ENCODE data around the gene IGFBP5.

The IGFBP5 gene

DNA sequence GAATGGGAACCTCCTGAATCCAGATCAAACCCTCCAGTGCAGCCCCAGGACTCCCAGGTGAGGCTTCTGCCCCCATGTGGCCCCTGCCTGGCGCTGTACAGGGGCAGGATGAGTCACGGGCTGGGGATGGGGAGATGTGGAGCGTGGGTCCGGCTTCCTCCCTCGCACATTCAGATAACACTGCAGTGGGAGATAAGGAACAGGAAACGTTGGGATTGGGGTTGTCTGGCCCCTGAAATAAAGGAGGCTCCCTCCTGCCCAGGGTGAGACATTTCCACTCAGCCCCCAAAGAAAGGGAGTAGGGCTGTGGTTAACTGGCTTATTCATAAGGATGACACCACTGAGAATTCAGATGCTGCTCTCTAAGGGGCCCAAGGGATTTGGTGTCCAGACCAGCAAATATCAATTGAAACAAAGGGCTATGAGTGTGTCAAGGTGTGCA, 30.7 kb downstream of the IGFBP5 start:
- no peak for DNase-seq (ENCODE audit: low spot score)

DNA sequence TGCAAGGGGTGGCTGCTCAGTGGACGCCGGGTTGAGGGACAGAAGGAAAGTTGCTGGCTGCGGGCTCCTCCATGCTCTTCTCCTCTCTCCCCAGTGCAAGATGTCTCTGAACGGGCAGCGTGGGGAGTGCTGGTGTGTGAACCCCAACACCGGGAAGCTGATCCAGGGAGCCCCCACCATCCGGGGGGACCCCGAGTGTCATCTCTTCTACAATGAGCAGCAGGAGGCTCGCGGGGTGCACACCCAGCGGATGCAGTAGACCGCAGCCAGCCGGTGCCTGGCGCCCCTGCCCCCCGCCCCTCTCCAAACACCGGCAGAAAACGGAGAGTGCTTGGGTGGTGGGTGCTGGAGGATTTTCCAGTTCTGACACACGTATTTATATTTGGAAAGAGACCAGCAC, 31.5 kb downstream of the IGFBP5 start:
- DNase-seq (ENCODE audit: low spot score): no peak

DNA sequence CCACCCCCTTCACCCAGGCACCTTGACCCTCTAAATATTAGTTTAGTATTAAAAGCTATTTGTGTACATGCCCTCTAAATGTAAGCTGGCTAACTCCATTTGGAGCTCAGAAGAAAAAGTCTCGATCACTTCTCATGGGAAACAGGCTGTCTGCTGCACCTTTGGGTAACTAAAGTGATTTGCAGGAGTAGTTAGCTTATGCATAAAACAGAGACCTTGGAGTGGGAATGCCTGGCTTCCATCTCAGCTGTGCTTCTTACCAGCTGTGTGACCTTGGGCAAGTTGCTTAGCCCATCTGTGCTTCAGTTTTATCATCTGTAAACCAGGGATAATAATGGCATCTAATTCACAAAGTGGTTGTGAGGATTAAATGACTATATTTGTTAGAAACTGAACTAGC, 32.2 kb downstream of the IGFBP5 start:
- DNase-seq (ENCODE audit: low spot score): no peak

DNA sequence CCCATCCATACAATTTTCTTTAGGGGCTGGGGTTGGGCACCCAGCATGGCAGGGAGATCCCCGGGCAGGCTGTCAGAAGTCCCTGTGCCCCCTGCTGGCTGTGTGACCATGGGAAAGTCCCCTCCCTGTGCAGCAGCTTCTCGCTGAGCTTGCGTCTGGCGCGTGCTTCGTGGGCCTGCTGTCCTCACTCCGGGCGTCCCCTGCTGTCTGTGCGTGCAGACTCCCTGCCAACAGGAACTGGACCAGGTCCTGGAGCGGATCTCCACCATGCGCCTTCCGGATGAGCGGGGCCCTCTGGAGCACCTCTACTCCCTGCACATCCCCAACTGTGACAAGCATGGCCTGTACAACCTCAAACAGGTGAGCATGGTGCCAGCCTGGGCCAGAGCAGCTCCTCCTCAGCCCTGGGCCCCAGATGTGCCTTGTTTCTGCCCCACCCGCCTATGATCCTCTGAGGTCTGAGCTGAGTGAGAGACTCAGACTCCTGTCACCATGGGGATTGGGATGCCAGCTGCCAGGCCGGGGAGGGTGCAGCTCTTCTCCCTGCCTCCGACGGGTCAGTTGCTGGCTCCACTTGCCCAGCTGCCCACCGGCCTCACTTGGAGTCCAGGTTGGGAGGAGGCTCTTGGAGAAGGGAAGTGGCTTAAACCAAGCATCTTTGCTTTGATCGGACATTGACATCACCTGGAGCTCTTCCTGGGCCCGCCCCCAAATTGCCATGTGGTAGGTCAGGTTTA, 33.5 kb downstream of the IGFBP5 start:
- peak; percentile 86 for DNase-seq (ENCODE audit: low spot score)

DNA sequence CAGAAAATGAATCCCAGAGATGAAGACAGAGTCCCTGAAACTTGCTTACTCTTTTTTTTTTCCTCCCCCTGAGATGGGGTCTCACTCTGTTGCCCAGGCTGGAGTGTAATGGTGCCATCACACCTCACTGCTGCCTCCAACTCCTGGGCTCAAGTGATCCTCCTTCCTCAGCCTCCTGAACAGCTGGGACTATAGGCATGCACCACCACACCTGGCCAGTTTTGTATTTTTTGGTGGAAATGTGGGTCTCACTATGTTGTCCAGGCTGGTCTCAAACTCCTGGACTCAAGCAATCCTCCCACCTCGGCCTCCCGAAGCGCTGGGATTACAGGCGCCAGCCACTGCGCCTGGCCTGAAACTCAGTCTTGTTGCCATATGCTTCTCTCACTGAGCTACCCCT, 34.3 kb downstream of the IGFBP5 start:
- DNase-seq (ENCODE audit: low spot score): no peak

DNA sequence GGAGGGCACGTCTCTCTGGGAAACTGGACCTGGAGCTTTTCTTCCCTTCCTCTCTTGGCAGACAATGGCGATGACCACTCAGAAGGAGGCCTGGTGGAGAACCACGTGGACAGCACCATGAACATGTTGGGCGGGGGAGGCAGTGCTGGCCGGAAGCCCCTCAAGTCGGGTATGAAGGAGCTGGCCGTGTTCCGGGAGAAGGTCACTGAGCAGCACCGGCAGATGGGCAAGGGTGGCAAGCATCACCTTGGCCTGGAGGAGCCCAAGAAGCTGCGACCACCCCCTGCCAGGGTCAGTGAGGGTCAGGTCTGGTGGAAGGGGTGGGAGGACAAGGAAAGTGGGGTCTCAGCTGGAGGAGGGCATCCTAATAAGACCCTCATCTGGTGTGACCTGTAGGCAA, 34.9 kb downstream of the IGFBP5 start:
- DNase-seq (ENCODE audit: low spot score): no peak

DNA sequence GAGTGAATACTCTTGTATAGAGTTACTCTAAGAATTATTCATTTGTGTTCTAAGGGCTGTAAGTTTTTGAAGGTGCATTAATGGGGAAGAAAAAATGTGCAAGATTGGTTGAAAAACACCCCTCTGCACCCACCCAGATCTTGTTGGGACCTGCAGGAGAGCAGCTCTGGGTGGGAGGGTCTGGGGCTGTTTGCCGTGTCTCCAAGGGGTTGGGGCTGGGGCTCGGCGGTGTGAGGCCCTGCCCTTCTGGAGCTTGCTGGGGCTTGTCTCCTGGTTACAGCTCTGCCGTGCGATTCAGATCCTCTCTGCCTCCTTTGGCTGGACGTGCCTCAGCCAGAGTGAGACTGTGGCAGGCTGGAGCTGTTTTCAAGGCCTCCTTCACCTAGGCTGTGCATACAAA, 36.1 kb downstream of the IGFBP5 start:
- DNase-seq (ENCODE audit: low spot score): no peak

DNA sequence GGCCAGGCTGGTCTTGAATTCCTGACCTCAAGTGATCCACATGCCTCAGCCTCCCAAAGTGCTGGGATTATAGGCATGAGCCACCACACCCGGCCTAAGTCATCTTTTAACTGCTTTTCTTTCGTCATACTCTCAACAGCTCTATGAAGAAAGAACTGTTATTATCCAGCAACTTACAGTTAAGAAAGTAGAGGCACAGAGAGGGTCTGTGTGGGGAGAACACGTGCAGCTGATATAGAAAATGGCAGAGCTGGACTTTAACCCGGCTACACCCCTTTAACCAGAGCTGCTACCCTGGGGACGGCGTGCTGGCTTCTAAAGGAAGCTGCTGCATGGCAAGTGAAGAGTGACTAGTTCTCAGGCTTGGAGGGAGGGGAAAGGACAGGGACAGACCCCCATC, 36.6 kb downstream of the IGFBP5 start:
- no peak for DNase-seq (ENCODE audit: low spot score)

DNA sequence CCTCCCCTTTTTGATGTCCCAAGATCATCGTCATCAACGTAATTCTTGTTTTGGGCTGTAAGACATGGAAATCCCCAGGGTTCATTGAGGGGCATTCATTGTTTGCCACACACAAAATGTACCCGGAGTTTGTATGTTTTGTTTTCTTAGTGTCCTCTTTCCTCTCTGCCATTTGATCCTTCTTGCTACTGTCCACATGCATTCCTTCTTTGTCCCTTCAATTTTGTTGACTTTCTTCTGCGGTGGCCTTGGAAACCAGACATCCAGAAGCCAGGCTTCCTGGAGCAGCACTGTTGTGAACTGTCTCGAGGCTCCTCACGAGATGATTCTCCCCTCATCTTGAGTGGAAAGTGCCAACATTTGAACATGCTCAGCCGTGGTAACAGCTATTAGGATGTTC, 37.4 kb downstream of the IGFBP5 start:
- no peak for DNase-seq (ENCODE audit: low spot score)

DNA sequence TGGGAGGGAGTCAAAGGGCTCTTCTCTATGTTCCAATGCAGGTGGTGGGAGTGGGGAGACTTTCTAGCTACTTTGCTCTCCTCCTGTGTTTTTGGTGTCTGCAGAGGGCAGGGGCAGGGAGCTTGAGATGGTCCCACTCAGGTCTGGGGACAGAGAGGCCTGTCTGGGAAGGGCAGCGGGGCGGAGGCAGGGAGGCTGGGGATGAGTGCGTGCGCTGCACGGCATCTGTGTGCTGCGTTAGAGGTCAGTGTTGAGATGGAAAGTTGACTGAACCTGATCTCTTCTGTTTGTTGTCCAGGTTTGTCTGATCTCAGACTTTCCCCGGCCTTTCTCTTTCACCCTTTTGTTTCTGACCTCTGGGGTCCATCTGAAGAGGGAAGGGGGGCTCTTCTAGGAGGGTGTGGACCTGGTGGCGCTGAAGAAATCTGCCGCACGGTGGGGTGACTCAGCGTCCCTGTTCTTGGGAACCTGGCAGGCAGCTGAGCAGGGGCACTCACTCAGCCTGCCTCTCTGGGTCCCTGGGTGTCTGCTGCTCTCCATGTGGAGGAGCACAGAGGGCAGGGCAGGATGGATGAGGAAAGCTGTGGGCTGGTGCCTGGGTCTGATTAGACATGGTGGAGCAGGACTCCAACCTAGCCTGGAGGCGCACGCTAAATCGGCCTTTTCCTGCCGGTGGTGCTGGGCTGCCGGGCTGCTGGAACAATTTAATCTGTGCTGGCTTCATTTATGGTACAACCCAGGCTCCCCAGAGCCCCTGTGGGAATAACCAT, 38.1 kb downstream of the IGFBP5 start:
- DNase-seq (ENCODE audit: low spot score): no peak

DNA sequence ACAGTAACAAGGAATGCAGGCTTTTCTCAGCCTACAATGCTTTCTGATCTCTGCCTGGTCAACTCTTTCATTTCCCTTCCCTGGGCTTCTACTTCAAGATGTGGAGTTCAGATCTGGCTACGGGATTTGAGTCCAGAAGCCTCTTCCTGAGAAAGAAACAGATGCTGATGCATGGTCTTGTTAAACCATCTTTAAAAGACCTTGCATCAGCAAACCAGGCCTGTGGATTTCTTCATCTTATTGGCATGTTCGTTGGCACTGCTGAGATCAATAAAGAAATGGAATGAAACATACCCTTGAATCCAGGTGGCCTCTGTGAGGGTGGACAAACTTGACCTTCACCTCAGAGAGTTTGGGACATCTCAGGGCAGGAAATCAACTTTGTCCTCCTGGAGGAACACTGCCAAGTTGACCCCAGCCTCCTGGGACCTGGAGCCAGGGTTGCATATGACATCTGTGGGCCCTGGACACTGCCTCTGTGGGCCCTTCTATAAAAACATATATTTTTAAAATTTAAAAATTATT, 40.8 kb downstream of the IGFBP5 start:
- DNase-seq (ENCODE audit: low spot score): no peak

DNA sequence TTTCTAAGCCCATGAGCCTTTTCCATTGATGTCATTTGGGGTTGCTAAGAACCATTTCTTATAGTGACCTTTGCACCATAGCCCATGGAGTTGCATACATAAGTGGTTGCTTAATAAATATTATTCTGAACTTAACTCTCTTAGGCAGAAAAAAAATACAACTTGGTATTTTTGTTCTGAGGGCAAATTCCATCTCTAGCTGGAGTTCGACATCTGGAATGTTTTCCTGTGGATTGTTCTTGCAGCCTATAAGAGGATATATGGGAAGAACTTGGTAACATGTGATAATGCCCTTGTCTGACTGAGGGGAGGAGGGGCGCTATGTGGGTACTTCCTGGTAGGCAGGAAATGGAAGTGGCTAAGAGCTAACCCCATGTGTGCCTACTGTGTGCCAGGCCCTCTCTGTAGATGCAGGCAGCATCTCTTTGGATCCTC, 41.4 kb downstream of the IGFBP5 start:
- DNase-seq (ENCODE audit: low spot score): peak; percentile 57

DNA sequence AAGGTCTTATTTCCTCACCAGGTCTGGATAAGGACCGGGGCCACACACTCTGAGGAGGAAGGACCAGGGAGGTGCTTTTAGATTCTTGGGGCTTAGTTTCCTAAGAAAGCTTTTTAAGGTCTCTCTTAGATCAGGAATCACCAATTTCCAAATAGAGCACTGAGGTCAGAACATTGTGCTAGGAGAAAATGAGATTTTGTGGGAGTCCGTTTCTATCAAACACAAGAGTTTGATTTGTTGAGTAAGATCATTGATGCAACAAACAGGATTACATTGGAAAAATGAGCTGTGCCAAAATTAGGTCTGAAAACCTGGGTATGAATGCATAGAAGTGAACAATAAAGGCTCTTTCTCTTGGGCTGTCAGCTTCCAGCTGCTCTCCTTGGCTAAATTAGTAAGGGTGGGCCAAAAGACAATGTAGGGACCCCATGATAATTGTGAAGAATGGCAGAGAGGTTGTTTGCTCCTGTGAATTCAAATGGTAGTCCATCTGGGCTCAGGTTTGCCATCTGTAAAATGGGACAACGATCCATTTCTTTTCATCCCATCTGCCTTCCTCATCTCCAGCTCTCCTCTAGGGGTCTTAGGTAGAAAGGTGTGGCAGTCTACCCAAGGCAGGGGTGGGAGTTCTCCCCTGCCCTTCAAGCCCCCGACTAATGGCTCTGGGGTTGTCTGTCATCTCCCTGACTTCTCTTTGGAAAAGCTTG, 42.1 kb downstream of the IGFBP5 start:
- DNase-seq (ENCODE audit: low spot score): no peak

DNA sequence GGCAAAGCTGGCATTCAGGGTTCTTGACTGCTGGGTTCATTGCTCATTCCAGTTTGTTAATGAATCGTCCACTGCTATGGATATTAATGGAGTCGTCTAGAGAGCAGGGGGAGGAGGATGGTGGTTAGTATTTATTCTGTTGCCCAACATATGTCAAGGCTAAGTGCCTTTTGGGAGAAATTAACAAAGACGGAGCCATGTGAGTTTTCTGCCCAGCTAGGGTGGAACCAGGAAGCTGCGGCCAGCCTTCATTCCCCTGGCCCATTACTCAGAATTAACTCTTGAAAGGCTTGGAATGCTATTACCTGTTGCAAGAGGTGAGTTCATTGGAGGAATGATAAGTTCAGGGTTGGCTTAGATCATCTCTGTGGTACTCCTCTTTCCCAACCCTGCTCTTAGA, 42.8 kb downstream of the IGFBP5 start:
- no peak for DNase-seq (ENCODE audit: low spot score)

DNA sequence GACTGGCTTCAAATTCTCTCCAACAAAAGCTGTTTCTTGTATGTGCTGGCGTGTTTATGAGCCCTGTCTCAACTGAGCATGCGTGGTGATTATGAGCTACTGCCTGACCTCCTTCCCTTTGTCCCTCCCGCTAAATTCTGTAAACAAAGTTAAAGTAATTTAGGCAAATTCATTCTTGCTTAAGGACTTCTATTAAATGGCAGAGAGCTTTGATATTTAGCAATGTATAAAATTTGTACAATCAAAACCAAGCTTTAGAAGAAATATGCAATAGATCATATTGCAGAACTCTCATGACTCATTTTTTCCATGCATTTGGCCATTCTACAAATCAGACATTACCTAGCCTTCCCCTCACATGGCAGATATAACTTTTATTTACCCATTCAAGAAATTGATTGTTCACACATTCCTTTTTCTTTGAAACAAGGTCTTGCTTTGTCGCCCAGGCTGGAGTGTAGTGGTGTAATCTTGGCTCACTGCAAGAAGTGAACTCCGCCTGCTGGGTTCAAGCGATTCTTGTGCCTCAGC, 43.9 kb downstream of the IGFBP5 start:
- no peak for DNase-seq (ENCODE audit: low spot score)

DNA sequence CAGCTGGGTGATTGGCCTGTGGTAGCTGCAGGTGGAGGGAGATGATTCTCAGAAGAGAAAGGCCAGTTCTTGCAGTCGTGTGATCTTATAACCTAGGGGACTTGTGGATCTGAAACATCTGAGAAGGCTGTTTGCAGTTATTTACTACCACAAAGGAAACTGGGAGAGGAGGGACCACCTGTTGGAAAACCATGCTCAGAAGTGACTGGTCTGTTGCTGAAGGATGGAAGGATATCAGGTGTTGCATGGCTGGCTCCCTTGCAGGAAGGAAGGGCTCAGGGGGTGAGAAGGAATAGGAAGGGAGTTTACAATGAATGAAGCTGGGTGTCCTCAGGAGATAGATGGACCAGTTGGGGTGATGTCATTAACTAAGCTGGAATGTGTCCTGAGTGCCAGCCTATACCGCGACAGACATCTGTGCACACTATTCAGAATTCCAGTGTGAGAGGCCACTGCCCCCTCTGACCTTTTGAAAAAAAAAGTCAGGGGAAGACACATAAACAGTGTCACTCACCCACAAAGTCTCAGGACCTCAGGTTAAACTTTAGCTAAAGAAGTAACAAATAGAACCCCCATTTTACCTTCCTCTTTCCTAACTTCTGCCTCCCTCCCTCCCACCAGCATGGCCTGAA, 44.6 kb downstream of the IGFBP5 start:
- no peak for DNase-seq (ENCODE audit: low spot score)

DNA sequence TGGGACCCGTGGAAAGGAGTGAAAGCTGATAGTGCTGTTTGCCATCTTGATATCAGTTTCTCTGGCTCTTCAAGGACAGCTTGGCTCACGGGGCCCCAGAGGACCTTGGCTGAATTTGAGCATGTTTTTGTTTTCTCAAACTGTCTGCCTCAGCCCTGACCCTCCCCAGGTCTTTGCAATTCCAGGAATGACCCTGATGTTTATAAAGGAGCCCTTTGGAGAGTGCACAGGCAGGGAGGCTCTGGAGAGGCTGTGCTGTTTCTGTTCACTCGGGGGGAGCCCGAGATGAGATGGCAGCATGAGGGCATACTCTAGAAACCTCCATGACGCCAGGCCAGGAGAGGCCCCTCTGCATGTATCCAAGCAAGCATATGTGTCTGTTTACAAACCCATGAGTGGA, 45.8 kb downstream of the IGFBP5 start:
- DNase-seq (ENCODE audit: low spot score): no peak

DNA sequence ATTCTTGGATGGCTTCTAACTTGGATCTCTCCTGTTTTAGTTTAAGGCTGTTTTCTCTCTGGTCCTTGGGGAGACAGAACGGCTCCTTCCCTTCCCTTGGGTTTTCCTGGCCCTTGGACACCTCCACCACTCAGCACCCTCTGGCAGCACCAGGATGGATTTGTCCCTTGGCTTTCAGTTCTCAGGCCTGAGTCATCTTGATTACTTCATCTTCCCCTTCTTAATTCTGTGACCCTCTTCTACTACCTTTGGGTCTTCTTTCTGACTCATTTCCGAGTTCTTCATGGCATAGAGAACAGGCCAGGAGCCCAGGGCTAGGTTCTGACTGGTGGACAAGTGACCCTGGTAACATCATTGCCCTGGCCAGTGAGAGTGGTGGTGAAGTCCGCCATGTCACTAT, 47.2 kb downstream of the IGFBP5 start:
- no peak for DNase-seq (ENCODE audit: low spot score)

DNA sequence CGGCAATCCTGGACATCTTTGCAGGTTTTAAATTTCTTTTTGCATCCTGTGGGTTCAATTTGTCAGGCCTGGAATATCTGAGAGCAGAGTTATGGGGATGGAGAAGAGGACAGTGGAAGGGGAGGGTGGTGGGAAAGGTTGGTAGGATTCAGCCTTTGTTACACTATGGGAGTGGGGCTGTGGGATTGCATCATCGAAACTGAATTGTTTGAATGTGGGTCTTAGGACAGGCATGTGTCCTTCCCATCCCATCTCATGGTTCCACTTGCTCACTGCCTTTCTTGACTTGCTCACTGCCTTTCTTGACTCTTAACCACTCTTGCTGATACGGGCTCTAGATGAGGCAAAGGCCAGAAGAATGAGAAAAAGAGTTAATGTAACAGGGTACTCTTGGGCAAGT, 49.2 kb downstream of the IGFBP5 start:
- no peak for DNase-seq (ENCODE audit: low spot score)

DNA sequence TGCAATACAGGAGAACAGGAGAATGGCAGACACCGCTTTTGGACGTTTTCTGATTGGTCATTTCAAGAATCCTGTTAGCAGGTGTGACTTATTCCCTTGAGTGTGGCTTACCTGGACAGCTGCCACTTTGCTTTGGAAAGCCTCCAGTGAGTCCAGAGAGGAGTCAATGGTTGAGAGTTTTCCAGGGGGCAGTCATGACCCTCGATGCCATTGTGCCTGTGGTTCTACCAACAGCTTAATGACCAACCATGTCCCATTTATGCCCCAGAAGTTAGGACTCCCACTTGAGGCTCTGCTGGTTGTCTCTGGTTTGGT, 49.8 kb downstream of the IGFBP5 start:
- DNase-seq (ENCODE audit: low spot score): no peak

DNA sequence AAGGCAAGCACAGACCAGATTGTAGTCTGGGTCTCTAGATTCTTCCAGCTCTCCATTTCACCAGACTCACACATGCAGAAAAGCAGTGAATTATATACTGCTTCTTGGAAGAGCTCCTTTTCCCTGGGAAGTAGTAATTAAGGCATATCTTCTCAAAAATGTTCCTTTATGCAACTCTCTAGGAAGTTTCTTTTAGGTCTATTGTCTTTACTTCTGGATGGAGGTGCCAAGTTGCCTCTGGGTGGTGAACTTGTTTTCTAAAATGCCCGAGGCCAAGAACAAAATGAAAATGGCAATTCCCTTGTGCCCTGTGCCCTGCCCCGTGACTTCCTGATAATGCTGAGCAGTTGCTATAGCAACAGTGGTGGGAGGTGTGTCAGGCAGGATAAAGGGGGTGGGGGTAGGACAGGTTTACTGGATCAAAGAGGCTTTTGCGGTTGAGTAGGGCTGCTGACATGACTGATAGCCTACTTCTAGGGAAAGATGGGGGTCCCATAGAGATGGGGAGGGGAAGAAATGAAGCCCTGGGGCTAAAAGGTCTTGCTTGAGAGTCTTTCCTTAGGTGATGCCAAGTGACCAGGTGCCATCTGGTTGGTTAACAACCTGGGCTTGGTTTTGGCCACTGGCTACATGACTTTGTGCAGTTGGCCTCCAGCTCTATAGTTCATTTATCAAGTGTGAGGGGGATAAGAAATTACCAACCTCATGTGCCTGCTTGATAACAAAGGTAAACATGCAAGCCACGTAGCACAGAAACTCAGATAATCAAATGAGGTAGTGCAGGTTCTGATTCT, 50.3 kb downstream of the IGFBP5 start:
- DNase-seq (ENCODE audit: low spot score): no peak
